ENCODE measurements around the gene TDRD7.

TDRD7 gene

DNA sequence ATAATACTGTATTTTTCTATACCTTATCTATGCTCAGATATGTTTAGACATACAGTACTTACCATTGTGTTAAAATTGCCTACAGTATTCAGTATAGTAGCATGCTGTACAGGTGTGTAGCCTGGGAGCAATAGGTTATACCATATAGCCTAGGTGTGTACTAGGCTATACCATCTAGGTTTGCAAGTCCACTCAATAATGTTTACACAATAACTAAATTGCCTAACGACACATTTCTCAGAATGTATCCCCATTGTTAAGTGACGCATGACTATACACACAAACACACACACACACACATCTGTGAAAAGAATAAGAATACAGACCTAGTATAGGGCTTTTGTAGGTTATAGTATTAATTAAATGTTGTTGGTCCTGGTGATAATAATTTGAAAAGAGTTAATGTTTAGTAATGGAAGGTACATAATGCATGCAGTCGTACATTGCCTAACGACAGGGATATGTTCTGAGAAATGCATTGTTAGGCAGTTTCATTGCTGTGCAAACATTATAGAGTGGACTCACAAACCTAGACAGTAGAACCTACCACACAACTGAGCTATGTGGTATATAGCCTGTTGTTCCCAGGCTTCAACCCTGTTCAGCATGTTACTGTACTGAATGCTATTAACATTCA is 13.6 kb downstream of the TDRD7 start:
- no peak overlapping the region for H3K4me3 ChIP-seq (replicated peaks; ENCODE audit: low read depth, low read length)
- no peak for DNase-seq (ENCODE audit: low read depth)
- TF ChIP-seq, protein P1, sequence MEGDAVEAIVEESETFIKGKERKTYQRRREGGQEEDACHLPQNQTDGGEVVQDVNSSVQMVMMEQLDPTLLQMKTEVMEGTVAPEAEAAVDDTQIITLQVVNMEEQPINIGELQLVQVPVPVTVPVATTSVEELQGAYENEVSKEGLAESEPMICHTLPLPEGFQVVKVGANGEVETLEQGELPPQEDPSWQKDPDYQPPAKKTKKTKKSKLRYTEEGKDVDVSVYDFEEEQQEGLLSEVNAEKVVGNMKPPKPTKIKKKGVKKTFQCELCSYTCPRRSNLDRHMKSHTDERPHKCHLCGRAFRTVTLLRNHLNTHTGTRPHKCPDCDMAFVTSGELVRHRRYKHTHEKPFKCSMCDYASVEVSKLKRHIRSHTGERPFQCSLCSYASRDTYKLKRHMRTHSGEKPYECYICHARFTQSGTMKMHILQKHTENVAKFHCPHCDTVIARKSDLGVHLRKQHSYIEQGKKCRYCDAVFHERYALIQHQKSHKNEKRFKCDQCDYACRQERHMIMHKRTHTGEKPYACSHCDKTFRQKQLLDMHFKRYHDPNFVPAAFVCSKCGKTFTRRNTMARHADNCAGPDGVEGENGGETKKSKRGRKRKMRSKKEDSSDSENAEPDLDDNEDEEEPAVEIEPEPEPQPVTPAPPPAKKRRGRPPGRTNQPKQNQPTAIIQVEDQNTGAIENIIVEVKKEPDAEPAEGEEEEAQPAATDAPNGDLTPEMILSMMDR (IDR thresholded peaks at IDR 0.05; ENCODE audit: low read length, missing control alignments): no peak

DNA sequence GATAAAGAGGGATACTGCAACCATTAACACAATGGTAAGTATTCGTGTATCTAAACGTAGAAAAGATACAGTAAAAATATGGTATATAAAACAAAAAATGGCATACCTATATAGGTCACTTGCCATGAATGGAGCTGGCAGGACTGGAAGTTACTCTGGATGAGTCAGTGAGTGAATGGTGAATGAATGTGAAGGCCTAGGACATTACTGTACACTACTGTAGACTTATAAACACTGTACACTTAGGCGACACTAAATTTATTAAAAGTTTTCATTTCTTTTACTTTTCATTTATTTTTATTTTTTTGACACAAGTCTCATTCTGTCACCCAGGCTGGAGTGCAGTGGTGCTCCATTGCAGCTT is 14.1 kb downstream of the TDRD7 start:
- DNase-seq (ENCODE audit: low read depth): no peak
- no peak overlapping the region for H3K4me3 ChIP-seq (replicated peaks; ENCODE audit: low read depth, low read length)
- TF ChIP-seq, protein P1 (IDR thresholded peaks at IDR 0.05; ENCODE audit: low read length, missing control alignments): no peak

DNA sequence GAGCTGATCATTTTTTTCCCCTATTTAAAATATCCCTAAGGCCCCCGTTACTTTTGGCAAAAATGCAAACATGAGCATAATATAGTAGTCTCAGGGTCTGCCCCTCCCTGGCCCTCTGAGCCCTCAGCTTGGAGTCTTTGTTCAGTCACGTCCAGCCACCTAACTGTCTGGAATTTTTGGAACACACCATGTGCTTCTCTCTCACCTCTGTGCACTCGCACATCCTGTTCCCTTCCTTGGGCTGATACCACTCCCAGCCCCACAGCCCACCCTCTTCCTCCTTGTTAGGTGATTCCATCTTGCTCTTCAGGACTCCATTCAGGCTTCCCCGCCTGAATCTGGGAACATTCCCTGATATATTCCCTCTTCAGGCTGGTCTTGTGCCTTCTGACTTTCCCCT is 16.0 kb downstream of the TDRD7 start:
- H3K4me3 ChIP-seq (replicated peaks; ENCODE audit: low read depth, low read length): no peak overlapping the region
- DNase-seq (ENCODE audit: low read depth): no peak
- TF ChIP-seq, protein P1 (IDR thresholded peaks at IDR 0.05; ENCODE audit: low read length, missing control alignments): no peak

DNA sequence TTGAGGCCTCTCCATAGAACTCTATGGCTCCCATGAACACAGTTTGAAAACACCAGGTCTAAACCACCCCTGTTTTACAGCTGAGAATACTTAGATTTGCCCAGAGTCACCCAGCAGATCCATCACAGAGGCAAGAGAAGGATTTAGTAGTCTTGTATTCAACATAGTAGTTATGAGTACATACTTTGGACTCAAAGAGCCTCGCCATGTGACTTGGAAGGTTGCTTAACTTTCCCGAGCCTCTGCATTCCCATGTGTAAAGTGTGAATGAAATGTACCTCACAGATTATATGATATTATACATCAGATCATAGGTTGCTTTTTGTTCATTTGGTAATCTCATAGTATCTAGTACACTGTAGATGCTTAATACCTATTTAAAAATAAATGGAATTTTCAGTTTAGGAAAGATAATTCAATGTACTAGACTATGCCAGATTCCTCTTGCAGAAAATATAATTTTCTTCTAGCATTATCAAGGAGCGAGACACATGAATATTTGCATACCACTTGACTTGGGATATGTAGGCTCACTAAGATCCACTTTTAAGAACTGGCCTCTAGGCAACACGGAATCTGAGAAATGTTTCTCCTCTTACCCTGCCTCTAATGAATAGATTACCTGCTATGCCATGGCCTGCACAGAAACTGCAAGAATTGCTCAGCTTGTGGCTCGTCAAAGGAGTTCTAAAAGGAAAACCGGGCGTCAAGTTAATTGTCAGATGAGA is 18.6 kb downstream of the TDRD7 start:
- DNase-seq (ENCODE audit: low read depth): no peak
- no peak overlapping the region for H3K4me3 ChIP-seq (replicated peaks; ENCODE audit: low read depth, low read length)
- TF ChIP-seq, protein P1 (IDR thresholded peaks at IDR 0.05; ENCODE audit: low read length, missing control alignments): no peak

DNA sequence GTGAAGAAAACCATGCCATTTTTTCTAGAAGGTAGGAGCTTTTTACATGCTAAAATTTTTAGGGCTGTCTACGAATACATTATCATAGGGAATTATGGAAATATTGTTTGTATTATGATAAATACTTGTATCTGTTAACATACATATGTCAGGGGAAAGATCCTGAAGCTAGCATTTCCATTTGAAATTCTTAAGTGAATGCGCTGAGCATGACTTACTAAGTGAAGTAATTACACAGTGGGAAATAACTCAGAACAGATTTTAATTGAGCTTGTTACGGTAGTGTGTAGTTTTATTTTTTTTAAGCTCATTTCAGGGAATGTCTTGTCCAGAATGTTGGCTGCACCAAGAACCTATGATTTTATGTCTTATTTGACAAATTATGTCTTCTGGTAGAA is 19.1 kb downstream of the TDRD7 start:
- TF ChIP-seq, protein P1 (IDR thresholded peaks at IDR 0.05; ENCODE audit: low read length, missing control alignments): no peak
- no peak for DNase-seq (ENCODE audit: low read depth)
- H3K4me3 ChIP-seq (replicated peaks; ENCODE audit: low read depth, low read length): no peak overlapping the region

DNA sequence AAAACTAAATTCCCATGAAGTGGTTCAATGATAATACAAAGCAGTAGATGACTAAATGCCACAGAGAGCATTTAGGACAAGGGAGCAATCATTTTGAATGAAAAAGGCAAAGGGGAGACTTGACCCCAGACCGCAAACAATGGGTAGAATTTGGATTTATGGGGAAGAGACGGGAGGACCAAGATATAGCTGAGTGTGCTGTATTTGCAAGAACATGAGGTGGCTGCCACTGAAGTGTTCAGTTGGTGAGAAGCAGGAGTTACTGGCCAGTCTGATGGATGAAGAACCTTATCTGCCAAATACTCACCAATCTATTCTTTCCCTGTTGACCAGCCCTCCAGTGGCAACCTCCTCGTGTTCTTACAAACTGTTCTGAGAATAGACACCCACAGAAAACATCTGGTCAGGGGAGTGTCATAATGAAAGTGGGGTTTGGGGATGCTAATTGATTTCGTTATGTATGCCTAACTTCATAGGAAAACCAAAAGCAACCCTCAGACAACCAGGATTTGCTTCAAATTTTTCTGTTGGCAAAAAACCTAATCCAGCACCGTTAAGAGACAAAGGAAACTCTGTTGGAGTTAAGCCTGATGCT is 19.8 kb downstream of the TDRD7 start:
- TF ChIP-seq, protein P1 (IDR thresholded peaks at IDR 0.05; ENCODE audit: low read length, missing control alignments): no peak
- DNase-seq (ENCODE audit: low read depth): no peak
- H3K4me3 ChIP-seq (replicated peaks; ENCODE audit: low read depth, low read length): no peak overlapping the region
